Measurements from ENCODE around the gene BBS5.
"Not testable (repeated sequence)": the region's sequence is repeated elsewhere in the genome, so short reads cannot be mapped to it uniquely, and the experiment has no call there.

Gene BBS5

GRCh38 chr2:169525434-169525833 lies 46.1 kb downstream of the BBS5 start:
- DNase-seq (ENCODE audit: extremely low spot score), result no peak
- POLR2A ChIA-PET, result no interaction called here
- CTCF ChIA-PET, result interaction anchor here (1.0 to 1.2 kb wide), 2 partner anchors 20 to 248 kb away, joined by 3 to 4 read pairs; no protein-coding TSS in a partner anchor
- no peak for TF ChIP-seq CTCF (IDR thresholded peaks at IDR 0.05; ENCODE audit: control extremely low read depth, extremely low read depth, low read depth, missing control alignments)

- POLR2A ChIA-PET, result no interaction called here
- CTCF ChIA-PET, result no interaction called here
- no peak for TF ChIP-seq CTCF (IDR thresholded peaks at IDR 0.05; ENCODE audit: control extremely low read depth, extremely low read depth, low read depth, missing control alignments)
- no peak for DNase-seq (ENCODE audit: extremely low spot score)
These were observed 47.2 kb downstream of the BBS5 start for GRCh38 chr2:169526451-169526850.

- POLR2A ChIA-PET, result no interaction called here
- DNase-seq (ENCODE audit: extremely low spot score), result peak; percentile 54
- CTCF ChIA-PET, result interaction anchor here (0.6 to 1.7 kb wide), 15 partner anchors 9 to 404 kb away, joined by 3 to 9 read pairs (median 4); no protein-coding TSS in a partner anchor
- TF ChIP-seq CTCF (IDR thresholded peaks at IDR 0.05; ENCODE audit: control extremely low read depth, extremely low read depth, low read depth, missing control alignments), result peak; percentile 73
These were observed 49.0 kb downstream of the BBS5 start for GRCh38 chr2:169528271-169528701.

- CTCF ChIA-PET; DNase-seq (ENCODE audit: extremely low spot score); POLR2A ChIA-PET: not testable (repeated sequence)
These were observed 60.2 kb downstream of the BBS5 start for GRCh38 chr2:169539460-169539859.

GRCh38 chr2:169540146-169540545 lies 60.9 kb downstream of the BBS5 start:
- ChIA-PET POLR2A (no interaction called here), CTCF (no interaction called here)
- no peak for DNase-seq (ENCODE audit: extremely low spot score)
- TF ChIP-seq CTCF (IDR thresholded peaks at IDR 0.05; ENCODE audit: control extremely low read depth, extremely low read depth, low read depth, missing control alignments), result no peak

- CTCF ChIA-PET, result no interaction called here
- POLR2A ChIA-PET, result no interaction called here
- TF ChIP-seq CTCF (IDR thresholded peaks at IDR 0.05; ENCODE audit: control extremely low read depth, extremely low read depth, low read depth, missing control alignments), result no peak
- DNase-seq (ENCODE audit: extremely low spot score), result no peak
These were observed 63.1 kb downstream of the BBS5 start for GRCh38 chr2:169542433-169542832.

- ChIA-PET POLR2A (no interaction called here), CTCF (interaction anchor here (1.2 kb wide), 1 partner anchor 29 kb away, joined by 4 read pairs; no protein-coding TSS in a partner anchor)
- no peak for DNase-seq (ENCODE audit: extremely low spot score)
- TF ChIP-seq CTCF (IDR thresholded peaks at IDR 0.05; ENCODE audit: control extremely low read depth, extremely low read depth, low read depth, missing control alignments), result no peak
These were observed 67.5 kb downstream of the BBS5 start for GRCh38 chr2:169546756-169547155.

Data from GM10248 (cell line).